GM18526 (cell line): ENCODE data around the gene ASIC2.

Experiments
- POLR2A ChIP-seq: IDR thresholded peaks from 3 replicates; pipeline ENCODE4 v1.6.1; 2011; ENCODE audit not compliant: insufficient read length; ENCODE audit errors: extremely low read depth

Gene ASIC2

DNA sequence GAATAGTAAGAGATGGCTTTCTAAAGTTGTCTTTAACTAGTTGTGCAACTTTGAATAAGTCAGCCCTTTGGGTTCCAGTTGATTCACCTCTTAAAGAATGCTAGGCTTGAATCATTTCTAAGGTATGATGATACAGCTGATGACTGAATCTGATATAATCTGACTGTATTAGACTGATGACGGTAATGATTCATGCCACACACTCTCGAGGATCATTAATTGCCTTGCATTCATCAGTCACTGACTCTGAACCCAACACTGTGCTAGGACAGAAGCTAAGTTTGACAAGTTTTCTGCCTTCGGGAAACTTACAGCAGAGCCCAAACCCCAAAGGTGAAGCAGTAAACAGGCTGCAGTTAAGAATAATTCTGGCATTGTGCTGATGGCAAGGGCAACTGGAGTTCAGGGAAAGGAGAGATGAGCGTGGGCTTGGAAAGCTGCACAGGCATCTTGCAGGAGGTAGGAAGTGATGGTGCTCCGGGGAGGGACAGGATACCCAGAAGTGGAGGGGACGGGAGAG lies 25.8 kb downstream of the ASIC2 start:
- TF ChIP-seq POLR2A: no peak

GRCh38 chr17:33266611-33267010 lies 26.5 kb downstream of the ASIC2 start:
- no peak for TF ChIP-seq POLR2A

GRCh38 chr17:33266116-33266515 lies 27.0 kb downstream of the ASIC2 start:
- no peak for TF ChIP-seq POLR2A

- TF ChIP-seq POLR2A: no peak
These were observed 29.7 kb downstream of the ASIC2 start for GRCh38 chr17:33263396-33263795.

DNA sequence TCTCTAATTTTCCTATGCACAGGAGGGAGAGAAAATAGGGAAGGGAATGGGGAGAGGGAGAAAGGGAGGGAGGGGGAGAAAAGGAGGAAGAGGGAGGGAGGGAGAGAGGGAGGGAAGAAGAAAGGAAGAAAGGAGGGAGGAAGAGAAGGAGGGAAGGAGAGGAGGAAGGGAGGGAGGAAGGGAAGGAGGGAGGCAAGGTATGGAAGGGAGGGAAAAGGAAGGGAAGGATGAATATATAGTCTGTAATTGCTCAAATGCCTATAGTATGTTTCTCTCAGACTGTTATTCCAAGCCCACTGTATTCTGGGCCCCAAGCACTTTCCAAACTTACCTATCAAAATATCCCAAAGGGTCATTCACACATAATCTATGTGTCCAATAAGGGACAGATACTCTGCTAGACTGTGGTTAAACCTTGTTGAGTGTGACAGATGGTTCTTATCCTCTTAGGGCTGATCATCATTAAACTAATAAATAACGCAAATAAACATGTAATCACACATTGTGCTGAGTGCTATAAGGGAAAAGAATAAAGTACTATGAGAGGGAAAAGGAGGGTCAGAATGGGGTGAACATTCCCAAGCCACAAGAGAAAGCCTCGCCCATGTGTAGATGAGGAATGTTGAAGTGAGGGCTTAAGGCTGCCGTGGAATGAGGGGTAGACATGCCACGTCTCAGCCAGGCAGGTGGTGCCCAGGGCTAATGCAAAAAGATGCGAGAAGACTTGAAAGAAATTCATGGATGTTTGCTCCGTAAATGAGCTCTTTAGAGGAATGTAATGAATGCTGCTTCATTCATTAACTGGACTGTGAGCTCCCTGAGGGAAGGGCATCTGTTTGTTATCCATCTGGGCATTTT lies 30.6 kb downstream of the ASIC2 start:
- no peak for TF ChIP-seq POLR2A

- TF ChIP-seq POLR2A: no peak
These were observed 31.3 kb downstream of the ASIC2 start for GRCh38 chr17:33261820-33262219.

GRCh38 chr17:33260638-33261037 lies 32.5 kb downstream of the ASIC2 start:
- TF ChIP-seq POLR2A: no peak

DNA sequence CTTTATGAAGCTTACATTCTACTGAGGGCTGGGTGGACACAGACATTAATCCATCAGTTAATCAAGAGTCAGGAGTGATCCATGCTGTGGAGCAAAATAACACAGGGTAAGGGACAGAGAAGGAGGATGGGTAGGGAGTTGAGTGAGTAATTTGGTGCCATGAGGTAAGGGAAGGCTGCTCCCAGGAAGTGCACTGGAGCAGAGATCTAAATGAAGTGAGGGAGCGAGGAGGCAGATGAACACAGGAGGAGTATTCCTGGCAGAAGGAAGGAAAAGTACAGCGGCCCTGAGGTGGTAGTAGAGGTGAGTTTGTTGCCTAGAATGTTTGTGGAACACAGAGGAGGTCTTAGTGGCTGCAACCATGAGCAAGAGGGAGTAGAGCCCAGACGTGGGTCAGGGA lies 34.8 kb downstream of the ASIC2 start:
- no peak for TF ChIP-seq POLR2A

DNA sequence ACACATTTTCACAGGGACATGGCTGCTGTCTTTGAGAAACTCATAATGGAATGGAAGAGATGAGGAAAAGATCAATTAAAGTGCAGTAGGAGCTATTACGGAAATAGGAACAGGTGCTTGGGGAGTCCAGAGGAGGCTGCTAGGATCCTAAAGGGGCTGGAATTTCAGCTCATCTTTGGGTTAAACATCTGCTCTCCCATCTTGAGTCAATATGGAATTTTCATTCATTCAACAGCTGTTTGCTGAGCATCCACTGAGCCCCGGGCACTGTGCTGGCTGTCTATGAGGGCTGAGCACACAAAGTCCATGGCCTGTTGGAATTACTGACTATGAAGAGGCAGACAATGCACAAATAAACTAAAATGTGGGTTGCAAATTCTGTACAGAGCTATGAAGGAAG lies 47.9 kb downstream of the ASIC2 start:
- TF ChIP-seq POLR2A: no peak

- no peak for TF ChIP-seq POLR2A
These were observed 49.4 kb downstream of the ASIC2 start for GRCh38 chr17:33243732-33244131.

DNA sequence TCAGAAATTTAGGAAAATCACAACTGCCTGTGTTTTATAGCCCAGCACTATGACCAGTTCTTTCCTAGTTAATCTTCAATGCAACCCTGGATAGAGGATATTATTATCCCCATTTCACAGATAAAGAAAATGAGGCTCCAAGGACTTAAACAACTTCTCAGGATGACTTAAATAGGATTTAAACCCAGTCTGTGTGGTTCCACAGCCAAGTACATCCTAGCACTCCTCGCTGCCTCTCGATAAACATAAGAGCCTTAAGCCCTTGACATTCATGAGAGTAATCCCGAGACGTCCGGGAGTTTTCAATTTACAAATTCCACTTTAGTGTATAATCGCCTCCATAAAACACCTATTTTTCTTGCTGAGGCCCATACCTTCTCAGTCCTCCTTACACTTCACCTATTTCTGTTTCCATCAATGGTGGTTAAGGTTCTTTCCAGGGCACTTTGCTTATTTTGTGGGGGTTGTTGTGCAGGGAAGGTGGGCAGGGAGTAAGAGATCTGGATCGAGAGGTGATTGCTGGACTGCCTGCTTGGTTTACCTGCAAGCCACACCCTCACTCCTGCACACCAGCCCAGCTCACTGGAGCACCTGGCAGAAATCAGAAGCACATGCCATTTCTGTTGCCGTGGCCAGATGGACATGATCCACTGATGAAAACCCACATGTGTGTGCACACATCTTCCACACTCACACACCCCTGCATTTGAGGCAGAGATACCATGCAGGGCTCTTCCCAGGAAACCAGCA lies 50.5 kb downstream of the ASIC2 start:
- TF ChIP-seq POLR2A: no peak

DNA sequence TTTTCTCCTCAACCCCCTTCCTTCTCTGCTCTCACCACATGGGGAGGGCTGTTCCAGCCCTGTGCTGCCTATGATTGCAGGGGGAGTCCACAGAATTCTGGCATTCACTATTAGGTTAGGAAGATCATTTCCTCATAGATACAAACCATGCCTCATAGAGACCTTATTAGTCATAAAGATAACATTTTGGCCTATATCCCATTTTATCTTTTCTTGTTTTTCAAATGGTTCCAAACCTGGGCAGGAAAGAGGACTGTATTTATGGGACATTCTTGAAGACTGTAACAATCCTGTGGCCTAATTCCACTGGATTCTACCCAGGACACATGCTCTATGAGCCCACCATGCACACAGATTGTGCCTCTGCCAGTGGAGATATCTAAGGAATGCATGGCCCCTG lies 51.7 kb downstream of the ASIC2 start:
- TF ChIP-seq POLR2A: no peak

GRCh38 chr17:33240362-33240761 lies 52.7 kb downstream of the ASIC2 start:
- no peak for TF ChIP-seq POLR2A

DNA sequence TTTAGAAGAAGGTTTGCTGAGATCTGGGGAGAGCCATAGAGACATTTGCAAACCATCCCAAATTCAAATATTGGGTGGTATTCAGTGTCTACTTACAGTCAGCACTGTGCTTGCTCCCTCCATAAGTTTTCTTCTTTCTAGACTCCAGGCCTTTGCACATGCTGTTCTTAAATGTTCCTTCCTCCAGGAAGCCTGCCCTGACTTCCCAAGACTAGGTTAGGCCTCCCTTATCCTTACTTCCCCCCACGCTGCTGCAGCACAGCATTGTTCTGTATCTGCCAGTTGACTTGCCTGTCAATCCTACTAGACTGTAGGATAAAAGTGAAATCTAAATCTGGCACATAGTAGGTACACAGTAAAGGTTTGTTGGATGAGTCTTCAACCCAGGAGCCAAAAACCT lies 53.4 kb downstream of the ASIC2 start:
- TF ChIP-seq POLR2A: no peak

- TF ChIP-seq POLR2A: no peak
These were observed 58.0 kb downstream of the ASIC2 start for GRCh38 chr17:33234930-33235685.
